HepG2 (cell line): ENCODE measurements around the gene CCSER1. TPM values are rescaled to one million over a fixed set of nuclear protein-coding genes. Genes with fewer than 3 reads are reported as not detected.

Experiments used
- ATAC-seq: fragments of 200-7000 bp; cut with Tn5 transposase; 3 replicates; pipeline ENCODE4 v1.9.1; 2020; ENCODE audit warnings: mild to moderate bottlenecking, moderate library complexity
- BruUV-seq: library from RNA; stranded (reverse); fragments of 400-500 nt; replicated peaks from 2 replicates; lab custom pipeline; 2021; lab: Mats Ljungman, UMichigan
- CTCF ChIA-PET: fragments of 300-600 bp; formaldehyde crosslinking; extraction: SDS; loops from one replicate; lab custom pipeline; 2021; ENCODE audit warnings: low total read pairs, inconsistent platforms, low intra/inter-chr PET ratio; lab: Yijun Ruan, JAX
- POLR2A ChIA-PET: fragments of 350-600 bp; sonication (Branson Sonifier 250); formaldehyde crosslinking; loops from one replicate; lab custom pipeline; 2020; ENCODE audit warnings: antibody characterized with exemption, inconsistent platforms; lab: Yijun Ruan, JAX
- DNase-seq: peaks from one replicate; pipeline ENCODE4 v3.0.0-alpha.2; 2015; ENCODE audit warnings: low spot score
- FAIRE-seq: peaks from 3 replicates; lab custom pipeline; 2011; peaks lifted over from hg19 to GRCh38; lab: Jason Lieb, UNC
- H2AFZ ChIP-seq: one replicate; pipeline ENCODE4 v1.6.1; 2011; ENCODE audit warnings: low read length, inconsistent platforms
- H3K27ac ChIP-seq: fragments of 300-600 bp; 3 replicates; pipeline ENCODE4 v1.8.0; 2011; ENCODE audit warnings: mixed run types, mild to moderate bottlenecking, mixed read lengths, low read length, inconsistent platforms; ENCODE audit not compliant: insufficient read depth; ENCODE audit errors: extremely low read length
- H3K27me3 ChIP-seq, 2 experiments: fragments of 200-600 bp in 1 of 2; 2 replicates in 1 of 2; 3 replicates in 1 of 2; pipeline versions ENCODE4 v1.6.0 to v1.8.0; 2011; ENCODE audit warnings: low read length in 2 of 2, mild to moderate bottlenecking in 2 of 2, moderate library complexity in 2 of 2, inconsistent platforms in 1 of 2; ENCODE audit not compliant: insufficient read depth in 2 of 2, control insufficient read depth in 1 of 2
- H3K36me3 ChIP-seq, 2 experiments: fragments of 200-600 bp in 1 of 2; replicated peaks in 1 of 2; 2 replicates in 1 of 2; 3 replicates in 1 of 2; pipeline versions ENCODE4 v1.5.1 to v1.8.0; 2011; ENCODE audit warnings: low read length in 2 of 2, inconsistent platforms in 1 of 2; ENCODE audit not compliant: insufficient read depth in 2 of 2, control insufficient read depth in 1 of 2
- H3K4me1 ChIP-seq: 2 replicates; pipeline ENCODE4 v1.5.1; 2012; ENCODE audit warnings: low read length, inconsistent platforms; ENCODE audit not compliant: insufficient read depth
- H3K4me2 ChIP-seq: 2 replicates; pipeline ENCODE4 v1.6.0; 2011; ENCODE audit warnings: low read depth, low read length, inconsistent platforms
- H3K4me3 ChIP-seq, 3 experiments: fragments of 200-600 bp in 1 of 3; sonication (generic), shearing (Covaris generic) in 1 of 3; replicated peaks in 1 of 3; 2 replicates each; pipeline ENCODE4 v1.5.1; 2011 to 2016; ENCODE audit warnings: low read length in 3 of 3, inconsistent platforms in 2 of 3, low read depth in 2 of 3, mild to moderate bottlenecking in 2 of 3, control low read depth in 1 of 3, mixed read lengths in 1 of 3; ENCODE audit not compliant: insufficient read depth in 1 of 3
- H3K79me2 ChIP-seq: one replicate; pipeline ENCODE4 v1.6.1; 2011; ENCODE audit warnings: low read length, inconsistent platforms; ENCODE audit not compliant: insufficient read depth
- H3K9ac ChIP-seq: 2 replicates; pipeline ENCODE4 v1.6.0; 2011; ENCODE audit warnings: mild to moderate bottlenecking, low read depth, low read length, inconsistent platforms; ENCODE audit not compliant: insufficient read depth
- H3K9me3 ChIP-seq: 2 replicates; pipeline ENCODE4 v1.5.1; 2012; ENCODE audit warnings: mild to moderate bottlenecking, low read length
- H4K20me1 ChIP-seq: 2 replicates; pipeline ENCODE4 v1.6.0; 2011; ENCODE audit warnings: inconsistent platforms, mild to moderate bottlenecking, low read length, moderate library complexity; ENCODE audit not compliant: insufficient read depth
- HNF4A ChIP-seq: sonication (generic); formaldehyde crosslinking; IDR thresholded peaks from 2 replicates; pipeline ENCODE4 v1.4.0; 2020; ENCODE audit warnings: missing genetic modification reagents
- MTF1 ChIP-seq: sonication (generic); formaldehyde crosslinking; IDR thresholded peaks from 2 replicates; pipeline ENCODE4 v1.5.0; 2020; ENCODE audit warnings: missing genetic modification reagents
- MTF2 ChIP-seq: sonication (generic); formaldehyde crosslinking; IDR thresholded peaks from 2 replicates; pipeline ENCODE4 v1.5.0; 2020; ENCODE audit warnings: missing genetic modification reagents, borderline replicate concordance
- RARA ChIP-seq: IDR thresholded peaks from 2 replicates; pipeline ENCODE4 v1.6.1; 2016; ENCODE audit warnings: missing genetic modification reagents, missing compliant biosample characterization
- SAFB2 ChIP-seq: sonication (generic); formaldehyde crosslinking; IDR thresholded peaks from 2 replicates; pipeline ENCODE4 v1.5.1; 2020; ENCODE audit warnings: missing genetic modification reagents, low read depth, mild to moderate bottlenecking, borderline replicate concordance
- TEAD3 ChIP-seq: optimal IDR thresholded peaks from 2 replicates; pipeline ENCODE3; 2016; ENCODE audit warnings: borderline replicate concordance
- ZNF225 ChIP-seq: sonication (generic); formaldehyde crosslinking; IDR thresholded peaks from 2 replicates; pipeline ENCODE4 v1.4.0; 2020; ENCODE audit warnings: mild to moderate bottlenecking, missing genetic modification reagents
- ZNF446 ChIP-seq: sonication (generic); formaldehyde crosslinking; IDR thresholded peaks from 2 replicates; pipeline ENCODE4 v1.5.0; 2020; ENCODE audit warnings: mild to moderate bottlenecking, missing genetic modification reagents
- ZNF510 ChIP-seq: sonication (generic); formaldehyde crosslinking; IDR thresholded peaks from 2 replicates; pipeline ENCODE4 v1.4.0; 2020; ENCODE audit warnings: low read depth, mild to moderate bottlenecking, missing genetic modification reagents
- ZNF614 ChIP-seq: IDR thresholded peaks from 2 replicates; pipeline ENCODE4 v1.6.1; 2018; ENCODE audit warnings: missing biosample characterization, missing genetic modification reagents, inconsistent platforms, borderline replicate concordance
- ZNF652 ChIP-seq: IDR thresholded peaks from 2 replicates; pipeline ENCODE4 v1.6.1; 2016; ENCODE audit warnings: low read depth, borderline replicate concordance
- ZNF879 ChIP-seq: sonication (generic); formaldehyde crosslinking; IDR thresholded peaks from 2 replicates; pipeline ENCODE4 v1.8.1; 2023; ENCODE audit warnings: missing genetic modification reagents
- ZNF891 ChIP-seq: sonication (generic); formaldehyde crosslinking; IDR thresholded peaks from 2 replicates; pipeline ENCODE4 v1.5.0; 2020; ENCODE audit warnings: mild to moderate bottlenecking, missing genetic modification reagents
- WGBS: methylation state at CpG from one replicate; pipeline ENCODE4 v1.1.6; 2017; ENCODE audit warnings: low lambda C conversion rate; 5-methylcytosine and 5-hydroxymethylcytosine counted together
- in situ Hi-C: cut with HindIII; loops from 2 replicates; pipeline ENCODE4 v1.10.0; 2017; ENCODE audit warnings: low pct_unique_long_range_greater_than_20kb; ENCODE audit not compliant: extremely low pct_ligation_motif_present
- intact Hi-C: fragments of 100-400 bp; cut with micrococcal nuclease; formaldehyde crosslinking; loops from one replicate; pipeline ENCODE4 v1.10.0; 2022; ENCODE audit not compliant: unreplicated experiment
- polyA plus RNA-seq, 8 experiments: library from polyadenylated mRNA; depleted of rRNA in 3 of 8; stranded (reverse) in 7 of 8; unstranded in 1 of 8; fragments of >200 nt; fragmentation: Illumina TruSeq in 4 of 8; extraction: Trizol in 4 of 8; gene quantifications; 2 replicates each; pipeline versions ENCODE4 v1.2.1 to v1.2.3, GENCODE V29; 2011 to 2016; ENCODE audit warnings: low read depth in 4 of 8, missing spikeins in 1 of 8, mixed read lengths in 1 of 8; ENCODE audit not compliant: insufficient read depth in 1 of 8
- total RNA-seq, 5 experiments: library from RNA; depleted of rRNA; stranded (reverse); fragments of >200 nt; fragmentation: Illumina TruSeq; extraction: Trizol; gene quantifications; 2 replicates each; pipeline ENCODE4 v1.2.3, GENCODE V29; 2016; ENCODE audit warnings: low read depth in 1 of 5

The CCSER1 gene
- total and polyA plus RNA-seq, 2 of the 13 experiments (the other 11 are each of a cell fraction or from before 2014, with no cell fraction given) = not detected

DNA sequence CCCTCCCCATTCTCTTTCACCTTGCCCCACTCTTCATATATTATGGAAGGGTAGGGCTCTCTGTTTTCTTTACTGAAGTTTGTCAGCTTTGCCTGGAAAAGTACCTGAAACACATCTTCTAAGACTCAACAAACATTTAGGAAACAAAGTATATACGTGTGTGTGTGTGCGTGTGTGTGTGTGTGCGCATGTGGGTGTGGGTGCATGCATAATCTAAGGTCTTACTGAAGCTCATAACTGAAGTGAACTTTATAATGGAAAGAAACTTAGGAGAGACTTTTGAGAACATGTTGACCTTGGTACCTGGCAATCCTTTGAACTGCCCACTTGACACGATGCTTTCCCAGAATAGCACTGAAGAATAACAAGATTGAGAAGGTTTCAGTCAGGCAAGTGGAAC lies 1190.2 kb downstream of the CCSER1 start:
- H2AFZ ChIP-seq = no peak overlapping the region
- H3K27me3 ChIP-seq = no peaks in the 10 kb centered on the region
- ChIA-PET CTCF (no interaction called here), POLR2A (no interaction called here)
- H3K27ac ChIP-seq = no peak overlapping the region
- no peaks in the 10 kb centered on the region for H3K36me3 ChIP-seq
- intact Hi-C loops = no loop called here
- H3K79me2 ChIP-seq = no peaks in the 10 kb centered on the region
- no peaks in the 10 kb centered on the region for H3K9me3 ChIP-seq
- TF ChIP-seq SAFB2 (CRISPR knock-in tag) = no peak
- no peak for ATAC-seq
- in situ Hi-C loops = no loop called here
- no peak for DNase-seq
- H3K9ac ChIP-seq = no peak overlapping the region
- no peak overlapping the region for H3K4me3 ChIP-seq
- H3K4me2 ChIP-seq = no peak overlapping the region
- no TSS peak for BruUV-seq
- no peaks in the 10 kb centered on the region for H3K4me1 ChIP-seq
- H4K20me1 ChIP-seq = no peaks in the 10 kb centered on the region
- WGBS = 1% methylated on average over 4 of the region's 4 CpGs
- FAIRE-seq = no peak

DNA sequence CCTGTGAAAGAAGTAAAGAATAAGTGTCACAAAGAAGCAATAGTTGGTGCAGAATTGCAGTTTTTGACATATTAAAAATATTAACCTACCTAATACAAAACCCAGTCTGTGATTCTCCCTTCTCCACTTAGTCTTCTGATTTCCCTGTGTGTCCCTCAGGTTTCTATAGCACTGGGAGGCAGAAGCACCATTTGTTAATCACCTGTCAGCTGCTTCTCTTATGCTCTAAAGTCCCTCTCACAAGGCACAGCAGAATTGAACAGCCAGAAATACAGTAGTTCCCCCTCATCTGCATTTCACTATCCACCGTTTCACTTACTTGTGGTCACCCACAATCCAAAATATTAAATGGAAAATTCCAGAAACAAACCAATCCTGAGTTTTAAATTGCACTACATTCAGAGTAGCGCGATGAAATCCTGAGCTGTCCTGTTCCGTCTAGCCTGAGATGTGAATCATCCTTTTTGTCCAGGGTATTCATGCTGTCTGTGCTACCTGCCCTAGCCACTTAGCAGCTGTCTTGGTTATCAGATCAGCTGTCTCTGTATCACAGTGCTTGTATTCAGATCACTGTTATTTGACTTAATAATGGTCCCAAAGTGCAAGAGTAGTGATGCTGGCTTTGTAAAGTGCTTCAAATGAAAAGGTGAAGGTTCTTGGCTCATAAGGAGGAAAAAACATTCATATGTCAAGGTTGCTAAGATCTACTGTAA lies 1192.5 kb downstream of the CCSER1 start:
- Histone ChIP-seq H3K27me3 (no peaks in the 10 kb centered on the region), H3K36me3 (no peaks in the 10 kb centered on the region), H3K9me3 (peaks cover 5% of the 10 kb centered on the region; the same call in 1 of the 2 replicates), H2AFZ (no peak overlapping the region), H4K20me1 (no peaks in the 10 kb centered on the region), H3K4me2 (no peak overlapping the region), H3K9ac (no peak overlapping the region), H3K79me2 (no peaks in the 10 kb centered on the region), H3K4me3 (no peak overlapping the region), H3K4me1 (no peaks in the 10 kb centered on the region), H3K27ac (no peak overlapping the region)
- intact Hi-C loops = no loop called here
- ATAC-seq = no peak
- DNase-seq = no peak
- BruUV-seq = no TSS peak
- 46% methylated on average over 4 of the region's 4 CpGs for WGBS
- in situ Hi-C loops = no loop called here
- FAIRE-seq = no peak
- ChIA-PET POLR2A (no interaction called here), CTCF (no interaction called here)
- TF ChIP-seq ZNF614 (CRISPR knock-in tag) (no peak), TEAD3 (CRISPR knock-in tag) (no peak), ZNF446 (no peak), ZNF879 (CRISPR knock-in tag) (no peak), HNF4A (CRISPR knock-in tag) (no peak), MTF2 (CRISPR knock-in tag) (no peak), ZNF891 (CRISPR knock-in tag) (no peak), RARA (no peak), ZNF652 (CRISPR knock-in tag) (no peak), MTF1 (CRISPR knock-in tag) (no peak), ZNF225 (CRISPR knock-in tag) (no peak), ZNF510 (no peak)
